ENCODE results near the gene FGF12.
A peak's percentile ranks its signal among the peaks of the same experiment; 100 is the strongest.

FGF12 gene

DNA sequence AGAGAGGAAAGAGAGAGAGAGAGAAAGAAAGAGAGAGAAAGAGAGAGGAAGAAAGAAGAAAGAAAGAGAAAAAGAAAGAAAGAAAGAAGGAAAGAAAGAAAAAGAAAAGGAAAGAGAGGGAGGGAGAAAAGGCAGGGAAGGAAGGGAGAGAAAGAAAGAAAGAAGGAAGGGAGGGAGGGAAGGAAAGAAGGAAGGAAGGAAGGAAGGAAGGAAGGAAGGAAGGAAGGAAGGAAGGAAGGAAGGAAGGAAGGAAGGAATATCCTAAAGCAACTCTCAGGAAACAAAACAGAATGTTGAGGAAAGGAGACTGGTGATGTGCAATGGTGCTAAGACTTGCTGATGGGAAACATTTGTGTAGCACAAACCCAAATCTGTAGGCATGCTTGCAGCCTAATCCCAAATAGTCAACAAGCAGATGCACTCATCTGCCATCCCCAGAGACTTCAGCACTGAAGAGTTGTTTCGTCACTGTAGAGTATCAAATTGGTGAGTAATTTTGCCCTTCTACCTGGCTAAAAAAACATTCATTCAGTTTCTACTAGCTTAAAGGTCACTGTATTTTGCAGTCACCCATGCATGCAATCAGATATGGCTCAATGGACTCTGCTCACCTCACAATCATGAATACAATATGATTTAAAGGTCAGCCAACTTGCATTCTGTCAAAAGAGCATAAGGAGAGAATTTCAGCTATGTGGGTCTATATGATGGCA lies 480.3 kb downstream of the FGF12 start:
- DNase-seq = no peak

- no peak for DNase-seq
Observed at GRCh38 chr3:192244591-192244990, 482.8 kb downstream of the FGF12 start.

DNA sequence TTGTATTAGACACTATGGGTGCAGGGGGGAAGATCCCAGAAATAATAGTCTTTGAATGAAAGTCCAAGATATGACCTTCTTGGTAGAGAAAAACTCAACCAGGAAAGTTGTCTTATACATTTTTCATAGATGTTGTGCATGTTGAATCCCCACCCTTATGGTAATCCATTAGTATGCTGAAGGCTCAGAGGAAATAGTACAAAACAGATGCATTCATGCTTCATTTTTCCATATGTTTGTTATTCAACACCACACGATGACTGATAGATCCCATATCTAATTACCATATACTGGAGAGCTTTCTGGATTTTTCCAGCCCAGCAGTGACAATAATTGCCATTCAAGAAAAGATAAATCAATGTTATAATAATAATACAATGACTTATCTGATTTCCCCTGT lies 487.4 kb downstream of the FGF12 start:
- no peak for DNase-seq

GRCh38 chr3:192237992-192238608 lies 489.2 kb downstream of the FGF12 start:
- no peak for DNase-seq

DNA sequence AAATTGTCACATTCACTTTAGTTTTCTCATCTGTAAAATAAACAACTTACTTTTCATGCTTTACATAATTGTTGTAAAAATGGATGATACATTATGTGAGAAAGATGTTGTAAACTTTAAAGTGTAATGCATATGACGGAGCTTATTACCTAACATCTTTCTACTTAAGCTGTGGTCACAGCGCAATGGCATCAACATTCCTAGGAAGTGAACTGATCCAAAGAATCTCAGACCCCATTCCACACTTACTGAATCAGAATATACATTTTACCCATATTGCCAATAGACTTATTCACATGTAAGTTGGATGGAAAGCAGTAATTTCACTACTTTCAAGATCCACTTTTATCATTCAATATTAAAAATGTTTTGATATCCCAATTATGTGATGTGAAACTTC lies 497.5 kb downstream of the FGF12 start:
- DNase-seq = no peak

DNA sequence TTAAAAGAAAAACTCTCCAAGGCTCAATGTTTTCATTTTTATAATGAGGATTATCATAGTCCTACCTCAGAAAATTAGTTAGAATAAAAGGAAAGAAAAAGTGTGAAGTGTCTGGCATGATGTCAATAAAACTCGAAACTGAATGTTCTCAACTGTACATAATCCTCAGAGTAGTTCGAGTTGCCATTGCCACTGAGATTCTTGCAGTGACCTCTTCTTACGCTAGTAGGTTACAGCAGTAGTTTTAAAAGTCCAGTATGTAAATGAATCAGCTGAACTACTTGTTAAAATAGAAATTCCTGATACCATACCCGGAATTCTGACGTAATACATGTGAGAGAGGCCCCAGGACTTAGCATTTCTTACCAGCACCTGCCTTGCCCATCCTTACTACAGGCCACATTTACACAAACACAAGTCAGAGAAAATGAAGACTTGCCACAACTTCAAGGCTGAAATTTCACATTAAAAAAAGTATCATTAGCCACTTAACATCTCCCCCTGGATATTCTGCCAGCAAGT lies 502.6 kb downstream of the FGF12 start:
- no peak for DNase-seq

DNA sequence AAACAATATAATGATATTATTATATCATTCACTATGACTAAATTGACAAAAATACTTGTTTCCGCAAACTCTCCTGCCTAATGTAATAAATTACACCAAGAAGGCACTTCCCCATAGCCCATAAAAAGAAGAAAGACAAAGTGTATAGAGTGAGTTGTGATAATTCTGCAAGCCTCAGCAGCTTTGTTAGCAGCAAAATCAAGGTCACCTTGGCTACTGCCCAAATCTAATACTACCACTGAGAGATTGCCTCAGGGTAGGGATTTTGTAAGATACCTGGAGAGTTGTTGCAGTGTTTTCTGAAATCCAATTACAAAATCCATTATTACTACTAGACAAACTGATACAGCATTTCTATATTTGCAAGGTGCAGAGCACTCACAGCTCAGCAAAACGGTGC lies 503.5 kb downstream of the FGF12 start:
- no peak for DNase-seq

DNA sequence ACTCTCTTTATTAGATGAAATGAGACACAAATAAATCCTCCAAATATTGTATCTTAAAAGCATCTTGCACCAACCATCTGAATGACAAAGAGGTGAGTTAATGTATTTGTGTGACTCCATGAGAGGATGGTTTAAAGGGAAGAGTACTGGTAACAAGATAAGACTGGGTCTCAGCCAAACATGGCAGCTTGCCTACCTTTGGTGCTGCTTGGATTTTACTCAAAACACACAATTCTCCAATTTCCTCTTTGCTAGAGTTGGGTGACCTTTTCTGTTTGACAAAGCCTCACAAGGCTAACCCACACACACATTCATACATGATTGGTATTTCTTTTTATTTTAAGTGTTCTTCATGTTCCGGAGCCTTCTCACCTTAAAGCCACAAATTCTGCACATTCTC lies 506.4 kb downstream of the FGF12 start:
- no peak for DNase-seq

GRCh38 chr3:192219926-192220325 lies 507.4 kb downstream of the FGF12 start:
- DNase-seq = no peak

GRCh38 chr3:192216067-192216466 lies 511.3 kb downstream of the FGF12 start:
- DNase-seq = no peak

- DNase-seq = no peak
Observed at GRCh38 chr3:192212979-192213378, 514.4 kb downstream of the FGF12 start.

DNA sequence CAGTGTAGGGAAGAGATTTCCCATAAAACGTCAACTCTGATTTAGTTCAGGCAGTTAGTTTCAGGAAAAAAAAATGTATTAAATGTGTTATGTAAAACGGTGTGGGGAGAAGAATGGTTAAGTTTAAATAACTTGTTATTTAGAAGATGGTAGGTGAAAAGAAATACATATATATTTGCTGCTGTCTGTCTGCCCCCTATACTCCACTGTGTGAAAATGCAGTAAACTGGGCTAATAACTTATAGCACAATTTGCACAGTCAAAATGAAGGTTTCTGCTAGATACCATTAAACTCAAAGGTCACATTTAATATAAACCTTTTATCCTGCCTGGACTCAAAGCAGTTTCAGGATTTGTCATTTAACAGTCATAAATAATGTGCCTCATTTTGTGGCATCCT lies 515.0 kb downstream of the FGF12 start:
- DNase-seq = peak; percentile 11

- DNase-seq = peak; percentile 84
Observed at GRCh38 chr3:192207651-192208050, 519.7 kb downstream of the FGF12 start.

DNA sequence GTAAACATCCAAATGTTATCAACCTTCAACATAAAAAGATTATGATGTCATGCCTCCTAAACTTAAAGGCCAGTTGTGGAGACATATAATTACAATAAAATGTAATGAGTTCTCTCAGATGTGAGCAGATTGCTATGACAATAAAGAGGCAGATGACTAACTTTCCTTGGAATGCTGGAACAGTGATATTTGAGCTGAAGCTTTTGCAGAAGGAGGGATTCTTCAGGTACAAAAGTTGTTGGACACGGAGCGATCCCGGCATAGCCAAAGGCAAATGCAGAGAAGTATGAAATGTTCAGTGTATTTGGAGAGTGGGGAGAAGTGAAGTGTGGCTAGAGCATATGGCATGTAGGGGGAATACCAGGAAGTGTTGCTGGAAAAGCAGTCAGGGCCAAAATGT lies 520.1 kb downstream of the FGF12 start:
- no peak for DNase-seq

- DNase-seq = no peak
Observed at GRCh38 chr3:192194085-192194484, 533.3 kb downstream of the FGF12 start.

DNA sequence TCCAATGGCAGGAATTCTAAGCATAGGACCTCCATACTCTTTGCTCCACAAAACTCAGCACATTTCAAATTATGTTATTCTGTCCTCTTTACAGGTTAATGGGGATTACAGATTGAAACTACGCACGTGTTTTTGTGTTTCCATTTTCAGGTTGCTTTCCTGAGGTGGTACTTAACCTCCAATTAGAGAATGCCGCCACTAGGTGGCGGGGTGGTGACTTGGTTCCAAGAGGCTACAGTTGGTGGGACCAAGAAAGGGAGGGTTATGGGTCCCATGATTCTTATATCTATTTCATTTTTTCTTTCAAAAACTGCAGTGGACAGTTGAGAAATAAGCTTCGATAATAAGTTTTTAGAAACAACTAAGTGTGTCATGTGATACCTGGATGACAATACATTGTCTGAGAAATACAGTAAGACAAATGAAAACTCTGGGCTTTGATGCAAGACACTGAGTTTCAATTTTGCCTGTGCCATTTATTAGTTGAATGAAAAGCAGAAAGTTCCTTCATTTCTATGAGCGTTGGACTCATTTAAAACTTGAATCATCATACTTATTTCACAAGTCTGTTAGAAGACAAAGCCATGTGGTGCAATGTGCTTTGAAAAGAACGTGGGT lies 539.0 kb downstream of the FGF12 start:
- peak; percentile 5 for DNase-seq

DNA sequence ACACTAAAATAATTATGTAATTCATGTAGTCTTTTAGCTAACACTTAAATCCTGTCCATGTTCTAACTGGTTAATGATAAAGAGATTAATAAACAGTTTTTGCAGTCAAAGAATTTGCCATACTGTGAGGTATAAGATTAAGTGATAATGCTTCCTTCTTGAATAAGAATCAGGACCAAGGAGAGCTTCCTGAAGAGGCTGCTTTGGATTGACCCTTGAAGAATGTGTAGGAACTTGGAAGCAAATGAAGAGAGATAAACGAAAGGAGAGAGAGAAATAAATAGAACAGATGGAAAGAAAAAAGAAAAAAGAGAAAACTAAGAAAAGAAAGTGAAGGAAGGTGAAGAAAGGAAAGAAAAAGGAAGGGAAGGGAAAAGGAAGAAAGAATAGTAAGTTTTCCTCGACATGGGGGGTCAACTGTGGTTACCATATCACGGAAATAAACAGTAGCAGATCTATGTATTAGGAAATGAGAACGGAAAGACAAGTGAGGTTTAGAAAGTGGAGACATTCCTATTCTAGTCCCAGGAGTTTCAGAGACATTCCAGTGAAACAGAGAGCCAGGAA lies 539.8 kb downstream of the FGF12 start:
- no peak for DNase-seq

- DNase-seq = no peak
Observed at GRCh38 chr3:192186498-192186897, 540.8 kb downstream of the FGF12 start.

DNA sequence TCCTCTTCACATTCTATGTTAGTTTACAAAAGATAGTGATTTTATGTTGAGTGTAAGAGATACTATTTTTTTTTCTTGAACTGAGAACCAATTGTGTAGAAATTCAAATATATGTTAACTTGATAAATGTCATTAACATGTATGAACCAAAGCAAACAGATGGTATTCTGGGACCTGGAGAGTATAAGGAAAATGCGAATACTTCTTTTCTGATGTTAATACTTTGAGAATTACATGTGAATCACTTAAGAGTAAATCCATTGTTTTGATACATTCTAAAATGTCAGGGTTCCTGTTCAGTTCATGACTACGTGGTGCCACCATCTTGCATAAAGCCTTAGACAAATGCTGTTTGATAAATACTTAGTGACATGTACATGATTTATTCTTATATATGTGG lies 541.3 kb downstream of the FGF12 start:
- DNase-seq = no peak

- DNase-seq = no peak
Observed at GRCh38 chr3:192183109-192183508, 544.2 kb downstream of the FGF12 start.

- no peak for DNase-seq
Observed at GRCh38 chr3:192181151-192181550, 546.2 kb downstream of the FGF12 start.

GRCh38 chr3:192177383-192177782 lies 550.0 kb downstream of the FGF12 start:
- DNase-seq = no peak

GRCh38 chr3:192174283-192174682 lies 553.1 kb downstream of the FGF12 start:
- no peak for DNase-seq

DNA sequence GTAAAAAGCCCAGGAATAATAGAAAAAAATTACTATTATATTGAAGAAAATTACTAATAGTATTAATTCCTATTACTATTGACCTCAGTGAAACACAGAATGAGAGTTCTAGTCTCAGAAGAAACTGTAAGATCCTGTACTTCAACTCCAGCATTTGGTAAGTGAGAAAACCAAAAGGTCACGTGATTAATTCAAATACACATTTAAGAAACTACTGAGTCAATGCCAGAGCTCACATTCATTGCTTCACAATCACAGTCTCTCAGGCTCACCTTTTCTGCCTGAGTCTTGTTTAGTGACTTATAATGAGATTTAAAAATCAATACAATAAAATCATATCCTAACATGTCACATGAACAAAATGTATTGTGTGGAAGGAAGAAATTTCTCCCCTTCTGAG lies 556.1 kb downstream of the FGF12 start:
- no peak for DNase-seq

Data from NCI-H1092 treated with DMSO at 0.1 percent for 48 hours (cell line).